ENCODE measurements around the gene ZFC3H1.

ZFC3H1 gene

GRCh38 chr12:71626768-71627167 lies 36.9 kb downstream of the ZFC3H1 start:
- no peak for TF ChIP-seq CTCF (conservative IDR thresholded peaks at IDR 0.05; ENCODE audit: low read depth, low read length)

DNA sequence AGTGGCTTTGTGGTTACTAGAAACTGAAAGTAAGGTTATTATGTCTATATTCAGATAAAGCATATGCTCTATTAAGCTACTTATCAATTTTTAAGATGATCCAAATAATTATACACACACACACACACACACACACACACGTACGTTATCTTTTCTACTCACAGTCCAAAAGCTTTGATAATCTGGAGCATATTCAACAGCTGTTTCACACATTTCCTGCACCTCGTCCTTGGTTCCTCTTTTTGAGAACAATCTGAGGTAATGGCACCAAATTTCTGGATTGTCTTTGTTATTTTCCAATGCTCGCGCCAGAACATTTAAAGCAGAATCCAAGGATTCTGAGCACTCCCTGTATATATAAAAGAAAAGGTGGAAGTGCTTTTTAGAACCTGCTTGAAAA lies 37.5 kb downstream of the ZFC3H1 start:
- no peak for TF ChIP-seq CTCF (conservative IDR thresholded peaks at IDR 0.05; ENCODE audit: low read depth, low read length)
- H3K4me1 ChIP-seq (ENCODE audit: low read depth, poor library complexity, severe bottlenecking): peaks cover 22% of the 10 kb centered on the region
- no peak overlapping the region for H3K9ac ChIP-seq
- no peak overlapping the region for H2AFZ ChIP-seq (ENCODE audit: low read depth)
- H3K36me3 ChIP-seq (ENCODE audit: insufficient read depth): peaks cover 21% of the 10 kb centered on the region; the same call in 1 of the 2 replicates
- H3K4me3 ChIP-seq (IDR thresholded peaks at IDR 0.05; ENCODE audit: insufficient read depth, low read depth, low read length): no peak overlapping the region
- H4K20me1 ChIP-seq (ENCODE audit: insufficient read depth): no peaks in the 10 kb centered on the region
- peak overlapping the region; percentile 17 for H3K4me2 ChIP-seq
- H3K27me3 ChIP-seq (ENCODE audit: insufficient read depth, low read depth): no peaks in the 10 kb centered on the region
- no peak overlapping the region for H3K27ac ChIP-seq
- H3K79me2 ChIP-seq (ENCODE audit: insufficient read depth, low read depth): no peaks in the 10 kb centered on the region

More at GRCh38 chr12:71626768-71627167, 36.9 kb downstream of the ZFC3H1 start:
- H3K4me1 ChIP-seq (ENCODE audit: low read depth, poor library complexity, severe bottlenecking): peaks cover 22% of the 10 kb centered on the region
- no peak overlapping the region for H2AFZ ChIP-seq (ENCODE audit: low read depth)
- H4K20me1 ChIP-seq (ENCODE audit: insufficient read depth): no peaks in the 10 kb centered on the region
- H3K27me3 ChIP-seq (ENCODE audit: insufficient read depth, low read depth): no peaks in the 10 kb centered on the region
- H3K36me3 ChIP-seq (ENCODE audit: insufficient read depth): peaks cover 23% of the 10 kb centered on the region; the same call in 1 of the 2 replicates
- no peak overlapping the region for H3K9ac ChIP-seq
- no peaks in the 10 kb centered on the region for H3K79me2 ChIP-seq (ENCODE audit: insufficient read depth, low read depth)
- H3K4me2 ChIP-seq: peak overlapping the region; percentile 17; the same call in 1 of the 2 replicates
- no peak overlapping the region for H3K4me3 ChIP-seq (IDR thresholded peaks at IDR 0.05; ENCODE audit: insufficient read depth, low read depth, low read length)
- H3K27ac ChIP-seq: no peak overlapping the region

- Histone ChIP-seq H3K27me3 (ENCODE audit: insufficient read depth, low read depth) (no peaks in the 10 kb centered on the region), H4K20me1 (ENCODE audit: insufficient read depth) (no peaks in the 10 kb centered on the region), H3K79me2 (ENCODE audit: insufficient read depth, low read depth) (no peaks in the 10 kb centered on the region), H3K4me2 (no peak overlapping the region), H3K4me3 (IDR thresholded peaks at IDR 0.05; ENCODE audit: insufficient read depth, low read depth, low read length) (no peak overlapping the region), H3K36me3 (ENCODE audit: insufficient read depth) (peaks cover 21% of the 10 kb centered on the region; the same call in 1 of the 2 replicates), H2AFZ (ENCODE audit: low read depth) (no peak overlapping the region), H3K9ac (no peak overlapping the region), H3K4me1 (ENCODE audit: low read depth, poor library complexity, severe bottlenecking) (peaks cover 22% of the 10 kb centered on the region), H3K27ac (no peak overlapping the region)
- TF ChIP-seq CTCF (conservative IDR thresholded peaks at IDR 0.05; ENCODE audit: low read depth, low read length): no peak
These were observed 38.2 kb downstream of the ZFC3H1 start for GRCh38 chr12:71625476-71625875.

- H4K20me1 ChIP-seq (ENCODE audit: insufficient read depth): no peaks in the 10 kb centered on the region
- no peak for TF ChIP-seq CTCF (conservative IDR thresholded peaks at IDR 0.05; ENCODE audit: low read depth, low read length)
- H3K4me1 ChIP-seq (ENCODE audit: low read depth, poor library complexity, severe bottlenecking): peaks cover 14% of the 10 kb centered on the region
- peaks cover 19% of the 10 kb centered on the region; the same call in 1 of the 2 replicates for H3K36me3 ChIP-seq (ENCODE audit: insufficient read depth)
- H3K4me3 ChIP-seq (IDR thresholded peaks at IDR 0.05; ENCODE audit: insufficient read depth, low read depth, low read length): no peak overlapping the region
- H3K27me3 ChIP-seq (ENCODE audit: insufficient read depth, low read depth): no peaks in the 10 kb centered on the region
- H2AFZ ChIP-seq (ENCODE audit: low read depth): no peak overlapping the region
- H3K79me2 ChIP-seq (ENCODE audit: insufficient read depth, low read depth): no peaks in the 10 kb centered on the region
- H3K27ac ChIP-seq: no peak overlapping the region
- no peak overlapping the region for H3K9ac ChIP-seq
- no peak overlapping the region for H3K4me2 ChIP-seq
These were observed 41.7 kb downstream of the ZFC3H1 start for GRCh38 chr12:71621938-71622337.

Measured in KMS-11 (cell line).